ENCODE data around the gene BICRAL. TPM values are rescaled to one million over a fixed set of nuclear protein-coding genes. Genes with fewer than 3 reads are reported as not detected.

The BICRAL gene
- total and polyA plus RNA-seq, 9 of the 15 experiments (the other 6 are each of a cell fraction or from before 2014, with no cell fraction given): 1.2 to 11.9 (median 5.6) TPM

DNA sequence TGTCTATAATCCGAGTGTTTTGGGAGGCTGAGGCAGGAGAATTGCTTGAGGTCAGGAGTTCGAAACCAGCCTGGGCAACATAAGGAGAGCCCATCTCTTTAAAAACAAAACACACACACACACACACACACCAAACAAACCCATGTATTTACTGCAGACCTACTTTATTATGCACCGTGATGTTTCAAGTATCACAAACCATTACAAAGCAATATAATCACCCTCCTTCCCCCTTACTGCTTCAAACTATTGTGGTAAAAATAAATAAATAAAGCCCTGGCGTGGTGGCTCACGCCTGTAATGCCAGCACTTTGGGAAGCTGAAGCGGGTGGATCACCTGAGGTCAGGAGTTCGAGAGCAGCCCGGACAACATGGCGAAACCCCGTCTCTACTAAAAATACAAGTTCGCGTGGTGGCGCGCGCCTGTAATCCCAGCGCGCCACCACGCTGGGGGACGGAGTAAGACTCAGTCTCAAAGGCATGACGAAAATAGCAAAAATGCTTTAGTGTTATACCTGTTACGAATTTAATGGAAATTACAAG lies 37.4 kb upstream of the BICRAL start (continued):
- TF ChIP-seq, protein P1, sequence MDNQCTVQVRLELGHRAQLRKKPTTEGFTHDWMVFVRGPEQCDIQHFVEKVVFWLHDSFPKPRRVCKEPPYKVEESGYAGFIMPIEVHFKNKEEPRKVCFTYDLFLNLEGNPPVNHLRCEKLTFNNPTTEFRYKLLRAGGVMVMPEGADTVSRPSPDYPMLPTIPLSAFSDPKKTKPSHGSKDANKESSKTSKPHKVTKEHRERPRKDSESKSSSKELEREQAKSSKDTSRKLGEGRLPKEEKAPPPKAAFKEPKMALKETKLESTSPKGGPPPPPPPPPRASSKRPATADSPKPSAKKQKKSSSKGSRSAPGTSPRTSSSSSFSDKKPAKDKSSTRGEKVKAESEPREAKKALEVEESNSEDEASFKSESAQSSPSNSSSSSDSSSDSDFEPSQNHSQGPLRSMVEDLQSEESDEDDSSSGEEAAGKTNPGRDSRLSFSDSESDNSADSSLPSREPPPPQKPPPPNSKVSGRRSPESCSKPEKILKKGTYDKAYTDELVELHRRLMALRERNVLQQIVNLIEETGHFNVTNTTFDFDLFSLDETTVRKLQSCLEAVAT (IDR thresholded peaks at IDR 0.05): peak; percentile 44 to 59; a peak in 2 of 4 replicates
- TF ChIP-seq, protein P2, sequence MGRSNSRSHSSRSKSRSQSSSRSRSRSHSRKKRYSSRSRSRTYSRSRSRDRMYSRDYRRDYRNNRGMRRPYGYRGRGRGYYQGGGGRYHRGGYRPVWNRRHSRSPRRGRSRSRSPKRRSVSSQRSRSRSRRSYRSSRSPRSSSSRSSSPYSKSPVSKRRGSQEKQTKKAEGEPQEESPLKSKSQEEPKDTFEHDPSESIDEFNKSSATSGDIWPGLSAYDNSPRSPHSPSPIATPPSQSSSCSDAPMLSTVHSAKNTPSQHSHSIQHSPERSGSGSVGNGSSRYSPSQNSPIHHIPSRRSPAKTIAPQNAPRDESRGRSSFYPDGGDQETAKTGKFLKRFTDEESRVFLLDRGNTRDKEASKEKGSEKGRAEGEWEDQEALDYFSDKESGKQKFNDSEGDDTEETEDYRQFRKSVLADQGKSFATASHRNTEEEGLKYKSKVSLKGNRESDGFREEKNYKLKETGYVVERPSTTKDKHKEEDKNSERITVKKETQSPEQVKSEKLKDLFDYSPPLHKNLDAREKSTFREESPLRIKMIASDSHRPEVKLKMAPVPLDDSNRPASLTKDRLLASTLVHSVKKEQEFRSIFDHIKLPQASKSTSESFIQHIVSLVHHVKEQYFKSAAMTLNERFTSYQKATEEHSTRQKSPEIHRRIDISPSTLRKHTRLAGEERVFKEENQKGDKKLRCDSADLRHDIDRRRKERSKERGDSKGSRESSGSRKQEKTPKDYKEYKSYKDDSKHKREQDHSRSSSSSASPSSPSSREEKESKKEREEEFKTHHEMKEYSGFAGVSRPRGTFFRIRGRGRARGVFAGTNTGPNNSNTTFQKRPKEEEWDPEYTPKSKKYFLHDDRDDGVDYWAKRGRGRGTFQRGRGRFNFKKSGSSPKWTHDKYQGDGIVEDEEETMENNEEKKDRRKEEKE (IDR thresholded peaks at IDR 0.05; ENCODE audit: borderline replicate concordance in 1 of 2, control insufficient read depth in 1 of 2, low read depth in 2 of 2, low read length in 1 of 2): 0 out of 4 replicates have a peak, but pooled peaks of 1 of the 2 experiments have one; percentile 61
- TF ChIP-seq NFATC3 (IDR thresholded peaks at IDR 0.05) (peak; percentile 66; the same call in 1 of the 2 replicates), ARNT (IDR thresholded peaks at IDR 0.05) (peak in 1 of 2 experiments; percentile 17; a peak in 1 of 4 replicates), MTA1 (IDR thresholded peaks at IDR 0.05; ENCODE audit: borderline replicate concordance) (0 out of 2 replicates have a peak, but pooled peaks have one; percentile 8), MTA2 (IDR thresholded peaks at IDR 0.05; ENCODE audit: low read depth) (0 out of 2 replicates have a peak, but pooled peaks have one; percentile 18), PML (IDR thresholded peaks at IDR 0.05; ENCODE audit: low read length) (0 out of 2 replicates have a peak, but pooled peaks have one; percentile 13), ZNF75A (CRISPR knock-in tag; IDR thresholded peaks at IDR 0.05) (no peak), CXXC5 (CRISPR knock-in tag; IDR thresholded peaks at IDR 0.05) (peak; percentile 62), RB1 (IDR thresholded peaks at IDR 0.05; ENCODE audit: low read depth) (0 out of 2 replicates have a peak, but pooled peaks have one; percentile 25), ZNF766 (CRISPR knock-in tag; conservative IDR thresholded peaks at IDR 0.05) (0 out of 2 replicates have a peak, but pooled peaks have one; percentile 5), THRAP3 (IDR thresholded peaks at IDR 0.05; ENCODE audit: borderline replicate concordance) (0 out of 2 replicates have a peak, but pooled peaks have one; percentile 50), IRF2 (CRISPR knock-in tag; IDR thresholded peaks at IDR 0.05) (no peak), LARP7 (IDR thresholded peaks at IDR 0.05) (peak; percentile 94), KDM5B (IDR thresholded peaks at IDR 0.05; ENCODE audit: insufficient replicate concordance, low read depth, low read length) (peak; percentile 27), HOXB6 (CRISPR knock-in tag; IDR thresholded peaks at IDR 0.05; ENCODE audit: borderline replicate concordance) (no peak)
- TF ChIP-seq, protein P3, sequence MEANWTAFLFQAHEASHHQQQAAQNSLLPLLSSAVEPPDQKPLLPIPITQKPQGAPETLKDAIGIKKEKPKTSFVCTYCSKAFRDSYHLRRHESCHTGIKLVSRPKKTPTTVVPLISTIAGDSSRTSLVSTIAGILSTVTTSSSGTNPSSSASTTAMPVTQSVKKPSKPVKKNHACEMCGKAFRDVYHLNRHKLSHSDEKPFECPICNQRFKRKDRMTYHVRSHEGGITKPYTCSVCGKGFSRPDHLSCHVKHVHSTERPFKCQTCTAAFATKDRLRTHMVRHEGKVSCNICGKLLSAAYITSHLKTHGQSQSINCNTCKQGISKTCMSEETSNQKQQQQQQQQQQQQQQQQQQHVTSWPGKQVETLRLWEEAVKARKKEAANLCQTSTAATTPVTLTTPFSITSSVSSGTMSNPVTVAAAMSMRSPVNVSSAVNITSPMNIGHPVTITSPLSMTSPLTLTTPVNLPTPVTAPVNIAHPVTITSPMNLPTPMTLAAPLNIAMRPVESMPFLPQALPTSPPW (CRISPR knock-in tag; IDR thresholded peaks at IDR 0.05): peak; percentile 31; the same call in 1 of the 2 replicates
- TF ChIP-seq, protein P4, sequence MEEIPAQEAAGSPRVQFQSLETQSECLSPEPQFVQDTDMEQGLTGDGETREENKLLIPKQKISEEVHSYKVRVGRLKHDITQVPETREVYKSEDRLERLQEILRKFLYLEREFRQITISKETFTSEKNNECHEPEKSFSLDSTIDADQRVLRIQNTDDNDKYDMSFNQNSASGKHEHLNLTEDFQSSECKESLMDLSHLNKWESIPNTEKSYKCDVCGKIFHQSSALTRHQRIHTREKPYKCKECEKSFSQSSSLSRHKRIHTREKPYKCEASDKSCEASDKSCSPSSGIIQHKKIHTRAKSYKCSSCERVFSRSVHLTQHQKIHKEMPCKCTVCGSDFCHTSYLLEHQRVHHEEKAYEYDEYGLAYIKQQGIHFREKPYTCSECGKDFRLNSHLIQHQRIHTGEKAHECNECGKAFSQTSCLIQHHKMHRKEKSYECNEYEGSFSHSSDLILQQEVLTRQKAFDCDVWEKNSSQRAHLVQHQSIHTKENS (CRISPR knock-in tag; IDR thresholded peaks at IDR 0.05): no peak
- TF ChIP-seq, protein P5, sequence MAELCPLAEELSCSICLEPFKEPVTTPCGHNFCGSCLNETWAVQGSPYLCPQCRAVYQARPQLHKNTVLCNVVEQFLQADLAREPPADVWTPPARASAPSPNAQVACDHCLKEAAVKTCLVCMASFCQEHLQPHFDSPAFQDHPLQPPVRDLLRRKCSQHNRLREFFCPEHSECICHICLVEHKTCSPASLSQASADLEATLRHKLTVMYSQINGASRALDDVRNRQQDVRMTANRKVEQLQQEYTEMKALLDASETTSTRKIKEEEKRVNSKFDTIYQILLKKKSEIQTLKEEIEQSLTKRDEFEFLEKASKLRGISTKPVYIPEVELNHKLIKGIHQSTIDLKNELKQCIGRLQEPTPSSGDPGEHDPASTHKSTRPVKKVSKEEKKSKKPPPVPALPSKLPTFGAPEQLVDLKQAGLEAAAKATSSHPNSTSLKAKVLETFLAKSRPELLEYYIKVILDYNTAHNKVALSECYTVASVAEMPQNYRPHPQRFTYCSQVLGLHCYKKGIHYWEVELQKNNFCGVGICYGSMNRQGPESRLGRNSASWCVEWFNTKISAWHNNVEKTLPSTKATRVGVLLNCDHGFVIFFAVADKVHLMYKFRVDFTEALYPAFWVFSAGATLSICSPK (IDR thresholded peaks at IDR 0.05; ENCODE audit: borderline replicate concordance): peak; percentile 77; the same call in 1 of the 2 replicates

Measured in K562 (cell line).